WTC11 (cell line): ENCODE measurements around the gene MAP3K7. TPM values are rescaled to one million over a fixed set of nuclear protein-coding genes. Genes with fewer than 3 reads are reported as not detected.

Source experiments
- ATAC-seq: fragments of 200-7000 bp; cut with Tn5 transposase; 2 replicates; pipeline ENCODE4 v1.10.0; 2021; ENCODE audit warnings: mild to moderate bottlenecking, moderate library complexity
- CTCF ChIA-PET: fragments of 300-600 bp; sonication (Branson Sonifier 250); formaldehyde crosslinking; loops from one replicate; lab custom pipeline; 2021; ENCODE audit warnings: antibody characterized with exemption; lab: Charles Lee
- POLR2A ChIA-PET: fragments of 350-600 bp; sonication (Branson Sonifier 250); formaldehyde crosslinking; loops from one replicate; lab custom pipeline; 2021; ENCODE audit warnings: antibody characterized with exemption; lab: Charles Lee
- DNase-seq: peaks from one replicate; pipeline ENCODE4 v3.0.0; 2021; ENCODE audit warnings: low spot score
- H3K27ac Mint-ChIP-seq: 2 replicates; pipeline ENCODE4 v1.8.0; 2021; ENCODE audit warnings: mixed read lengths
- H3K27me3 Mint-ChIP-seq: 2 replicates; pipeline ENCODE4 v1.8.0; 2021; ENCODE audit warnings: low read depth, mild to moderate bottlenecking, moderate library complexity, mixed read lengths
- H3K36me3 Mint-ChIP-seq: 2 replicates; pipeline ENCODE4 v1.8.0; 2021; ENCODE audit warnings: mixed read lengths
- H3K4me1 Mint-ChIP-seq: 2 replicates; pipeline ENCODE4 v1.8.0; 2022; ENCODE audit warnings: mixed read lengths
- H3K4me3 Mint-ChIP-seq: 2 replicates; pipeline ENCODE4 v1.8.0; 2021; ENCODE audit warnings: mild to moderate bottlenecking, moderate library complexity, mixed read lengths
- H3K9me3 Mint-ChIP-seq: 2 replicates; pipeline ENCODE4 v1.8.0; 2021; ENCODE audit warnings: mixed read lengths
- ARID4B ChIP-seq: sonication (generic); formaldehyde crosslinking; IDR thresholded peaks from 2 replicates; pipeline ENCODE4 v1.8.0; 2023; ENCODE audit warnings: missing genetic modification reagents, mild to moderate bottlenecking, borderline replicate concordance
- ATF2 ChIP-seq: sonication (generic); formaldehyde crosslinking; IDR thresholded peaks from 2 replicates; pipeline ENCODE4 v1.8.1; 2022; ENCODE audit warnings: low read depth, missing genetic modification reagents, borderline replicate concordance
- CREM ChIP-seq: sonication (generic); formaldehyde crosslinking; IDR thresholded peaks from 2 replicates; pipeline ENCODE4 v1.8.1; 2022; ENCODE audit warnings: mild to moderate bottlenecking, missing genetic modification reagents, moderate library complexity
- CTCF ChIP-seq: fragments of 200-600 bp; IDR thresholded peaks from 2 replicates; pipeline ENCODE4 v1.8.0; 2022; ENCODE audit warnings: antibody characterized with exemption
- E2F1 ChIP-seq: sonication (generic); formaldehyde crosslinking; IDR thresholded peaks from 2 replicates; pipeline ENCODE4 v1.8.0; 2022; ENCODE audit warnings: mild to moderate bottlenecking, missing genetic modification reagents
- ESRRA ChIP-seq: sonication (generic); formaldehyde crosslinking; IDR thresholded peaks from 2 replicates; pipeline ENCODE4 v1.8.1; 2022; ENCODE audit warnings: mild to moderate bottlenecking, missing genetic modification reagents, borderline replicate concordance
- ETV6 ChIP-seq: sonication (generic); formaldehyde crosslinking; IDR thresholded peaks from 2 replicates; pipeline ENCODE4 v1.8.1; 2022; ENCODE audit warnings: mild to moderate bottlenecking, missing genetic modification reagents
- FOXJ3 ChIP-seq: sonication (generic); formaldehyde crosslinking; IDR thresholded peaks from 2 replicates; pipeline ENCODE4 v1.9.0; 2021; ENCODE audit warnings: missing genetic modification reagents, mild to moderate bottlenecking, borderline replicate concordance
- FOXP1 ChIP-seq: sonication (generic); formaldehyde crosslinking; IDR thresholded peaks from 2 replicates; pipeline ENCODE4 v1.8.0; 2022; ENCODE audit warnings: missing genetic modification reagents, mild to moderate bottlenecking, moderate library complexity, borderline replicate concordance
- HMGA2 ChIP-seq: fragments of 250-450 bp; sonication (Bioruptor Pico); IDR thresholded peaks from 2 replicates; pipeline ENCODE4 v1.4.0; 2021; ENCODE audit warnings: mild to moderate bottlenecking, moderate library complexity
- HMGXB4 ChIP-seq: sonication (generic); formaldehyde crosslinking; IDR thresholded peaks from 2 replicates; pipeline ENCODE4 v1.8.1; 2023; ENCODE audit warnings: mild to moderate bottlenecking, moderate library complexity, missing genetic modification reagents
- IRF2 ChIP-seq: sonication (generic); formaldehyde crosslinking; IDR thresholded peaks from 2 replicates; pipeline ENCODE4 v1.8.0; 2022; ENCODE audit warnings: low read depth, missing genetic modification reagents, borderline replicate concordance
- NFE2L1 ChIP-seq: sonication (generic); formaldehyde crosslinking; IDR thresholded peaks from 2 replicates; pipeline ENCODE4 v1.8.1; 2023; ENCODE audit warnings: missing genetic modification reagents
- NR1H2 ChIP-seq: sonication (generic); formaldehyde crosslinking; IDR thresholded peaks from 2 replicates; pipeline ENCODE4 v1.9.0; 2021; ENCODE audit warnings: mild to moderate bottlenecking, moderate library complexity, missing genetic modification reagents
- NR2C2 ChIP-seq: sonication (generic); formaldehyde crosslinking; IDR thresholded peaks from 2 replicates; pipeline ENCODE4 v1.8.0; 2022; ENCODE audit warnings: mild to moderate bottlenecking, missing genetic modification reagents
- SOX15 ChIP-seq: fragments of 250-450 bp; sonication (Bioruptor Pico); IDR thresholded peaks from 2 replicates; pipeline ENCODE4 v1.9.0; 2021; ENCODE audit warnings: mild to moderate bottlenecking
- TCF7 ChIP-seq: sonication (generic); formaldehyde crosslinking; IDR thresholded peaks from 2 replicates; pipeline ENCODE4 v1.8.0; 2022; ENCODE audit warnings: mild to moderate bottlenecking, low read depth, missing genetic modification reagents, moderate library complexity
- USF1 ChIP-seq: sonication (generic); formaldehyde crosslinking; IDR thresholded peaks from 2 replicates; pipeline ENCODE4 v1.8.0; 2022; ENCODE audit warnings: mild to moderate bottlenecking, missing genetic modification reagents
- ZBTB21 ChIP-seq: sonication (generic); formaldehyde crosslinking; IDR thresholded peaks from 2 replicates; pipeline ENCODE4 v1.8.1; 2023; ENCODE audit warnings: mild to moderate bottlenecking, missing genetic modification reagents, borderline replicate concordance
- ZNF425 ChIP-seq: fragments of 250-450 bp; sonication (Bioruptor Pico); conservative IDR thresholded peaks from 2 replicates; pipeline ENCODE4 v1.9.0; 2021; ENCODE audit warnings: mild to moderate bottlenecking
- ZSCAN18 ChIP-seq: fragments of 250-450 bp; sonication (Bioruptor Pico); IDR thresholded peaks from 2 replicates; pipeline ENCODE4 v2.1.2; 2022; ENCODE audit warnings: mild to moderate bottlenecking, moderate library complexity
- total RNA-seq: library from RNA; stranded (reverse); gene quantifications from 3 replicates; pipeline ENCODE4 v1.2.3, GENCODE V29; 2021

Gene MAP3K7
- total RNA-seq, 1 experiment from 2014 or later, result 36.7 TPM

GRCh38 chr6:90472716-90473115, 114.2 kb downstream of the MAP3K7 start:
- H3K36me3 Mint-ChIP-seq, result no peaks in the 10 kb centered on the region
- H3K4me1 Mint-ChIP-seq, result peaks cover 10% of the 10 kb centered on the region
- no peak overlapping the region for H3K27ac Mint-ChIP-seq
- CTCF ChIA-PET, result no interaction called here
- no peak overlapping the region for H3K4me3 Mint-ChIP-seq
- no peaks in the 10 kb centered on the region for H3K27me3 Mint-ChIP-seq
- ATAC-seq (no peak), DNase-seq (no peak)
- POLR2A ChIA-PET, result no interaction called here
- H3K9me3 Mint-ChIP-seq, result no peaks in the 10 kb centered on the region
- TF ChIP-seq ZNF425 (CRISPR knock-in tag), result no peak
- TF ChIP-seq E2F1 (CRISPR knock-in tag), result no peak
- no peak for TF ChIP-seq NFE2L1 (CRISPR knock-in tag)
- TF ChIP-seq ESRRA (CRISPR knock-in tag), result no peak
- no peak for TF ChIP-seq NR2C2 (CRISPR knock-in tag)
- TF ChIP-seq TCF7 (CRISPR knock-in tag), result no peak
- TF ChIP-seq FOXP1, result no peak
- TF ChIP-seq SOX15 (CRISPR knock-in tag), result no peak
- no peak for TF ChIP-seq NR1H2
- no peak for TF ChIP-seq ZBTB21 (CRISPR knock-in tag)

GRCh38 chr6:90471263-90471662, 115.6 kb downstream of the MAP3K7 start:
- CTCF ChIA-PET, result interaction anchor here (2.4 kb wide), 1 partner anchor 8 kb away, joined by 10 read pairs; no protein-coding TSS in a partner anchor
- Mint-ChIP-seq H3K4me3 (no peak overlapping the region), H3K27me3 (no peaks in the 10 kb centered on the region), H3K27ac (no peak overlapping the region), H3K36me3 (no peaks in the 10 kb centered on the region), H3K9me3 (no peaks in the 10 kb centered on the region), H3K4me1 (peaks cover 8% of the 10 kb centered on the region)
- POLR2A ChIA-PET, result no interaction called here
- DNase-seq (no peak), ATAC-seq (peak; percentile 55; the same call in 1 of the 2 replicates)
- TF ChIP-seq CREM (CRISPR knock-in tag) (no peak), CTCF (no peak), ZSCAN18 (CRISPR knock-in tag) (no peak), ARID4B (CRISPR knock-in tag) (no peak), ESRRA (CRISPR knock-in tag) (no peak), HMGA2 (CRISPR knock-in tag) (no peak), HMGXB4 (CRISPR knock-in tag) (no peak), IRF2 (CRISPR knock-in tag) (no peak), FOXJ3 (CRISPR knock-in tag) (no peak), USF1 (CRISPR knock-in tag) (no peak), ATF2 (no peak), ETV6 (CRISPR knock-in tag) (no peak)
